ENCODE measurements around the gene MYH1.

The MYH1 gene

GRCh38 chr17:10512856-10513255 is 5.5 kb downstream of the MYH1 start:
- no peak for ATAC-seq (ENCODE audit: low read depth)
- no peak for DNase-seq (ENCODE audit: low spot score)
- no peak overlapping the region for H3K27ac ChIP-seq (ENCODE audit: poor library complexity, severe bottlenecking)
- H3K4me1 ChIP-seq (ENCODE audit: insufficient read depth, poor library complexity, severe bottlenecking) = no peaks in the 10 kb centered on the region
- no peaks in the 10 kb centered on the region for H3K9me3 ChIP-seq (ENCODE audit: severe bottlenecking)
- TF ChIP-seq CTCF (IDR thresholded peaks at IDR 0.05; ENCODE audit: poor library complexity, severe bottlenecking) = no peak
- H3K36me3 ChIP-seq (ENCODE audit: low read depth) = no peaks in the 10 kb centered on the region
- no peak overlapping the region for H3K4me3 ChIP-seq (ENCODE audit: severe bottlenecking)
- H3K27me3 ChIP-seq (ENCODE audit: insufficient read depth, poor library complexity, severe bottlenecking) = peaks cover 20% of the 10 kb centered on the region

- no peak for TF ChIP-seq CTCF (IDR thresholded peaks at IDR 0.05; ENCODE audit: poor library complexity, severe bottlenecking)
- Histone ChIP-seq H3K27ac (ENCODE audit: poor library complexity, severe bottlenecking) (no peak overlapping the region), H3K9me3 (ENCODE audit: severe bottlenecking) (no peaks in the 10 kb centered on the region), H3K36me3 (ENCODE audit: low read depth) (no peaks in the 10 kb centered on the region), H3K4me3 (ENCODE audit: severe bottlenecking) (no peak overlapping the region), H3K27me3 (ENCODE audit: insufficient read depth, poor library complexity, severe bottlenecking) (peaks cover 7% of the 10 kb centered on the region), H3K4me1 (ENCODE audit: insufficient read depth, poor library complexity, severe bottlenecking) (no peaks in the 10 kb centered on the region)
- DNase-seq (ENCODE audit: low spot score) (no peak), ATAC-seq (ENCODE audit: low read depth) (no peak)
Measured at GRCh38 chr17:10499950-10500349, 18.4 kb downstream of the MYH1 start.

- no peak for DNase-seq (ENCODE audit: low spot score)
- no peak for ATAC-seq (ENCODE audit: low read depth)
- Histone ChIP-seq H3K4me1 (ENCODE audit: insufficient read depth, poor library complexity, severe bottlenecking) (no peaks in the 10 kb centered on the region), H3K36me3 (ENCODE audit: low read depth) (no peaks in the 10 kb centered on the region), H3K27ac (ENCODE audit: poor library complexity, severe bottlenecking) (no peak overlapping the region), H3K4me3 (ENCODE audit: severe bottlenecking) (no peak overlapping the region), H3K9me3 (ENCODE audit: severe bottlenecking) (peaks cover 2% of the 10 kb centered on the region), H3K27me3 (ENCODE audit: insufficient read depth, poor library complexity, severe bottlenecking) (no peaks in the 10 kb centered on the region)
- no peak for TF ChIP-seq CTCF (IDR thresholded peaks at IDR 0.05; ENCODE audit: poor library complexity, severe bottlenecking)
Measured at GRCh38 chr17:10492004-10492403, 26.3 kb downstream of the MYH1 start.

- no peak for ATAC-seq (ENCODE audit: low read depth)
- TF ChIP-seq CTCF (IDR thresholded peaks at IDR 0.05; ENCODE audit: poor library complexity, severe bottlenecking) = no peak
- DNase-seq (ENCODE audit: low spot score) = no peak
- H3K27me3 ChIP-seq (ENCODE audit: insufficient read depth, poor library complexity, severe bottlenecking) = no peaks in the 10 kb centered on the region
- no peak overlapping the region for H3K4me3 ChIP-seq (ENCODE audit: severe bottlenecking)
- H3K9me3 ChIP-seq (ENCODE audit: severe bottlenecking) = no peaks in the 10 kb centered on the region
- H3K36me3 ChIP-seq (ENCODE audit: low read depth) = no peaks in the 10 kb centered on the region
- H3K4me1 ChIP-seq (ENCODE audit: insufficient read depth, poor library complexity, severe bottlenecking) = no peaks in the 10 kb centered on the region
- no peak overlapping the region for H3K27ac ChIP-seq (ENCODE audit: poor library complexity, severe bottlenecking)
Measured at GRCh38 chr17:10482252-10482651, 36.1 kb downstream of the MYH1 start.

- Histone ChIP-seq H3K27me3 (ENCODE audit: insufficient read depth, poor library complexity, severe bottlenecking) (no peaks in the 10 kb centered on the region), H3K27ac (ENCODE audit: poor library complexity, severe bottlenecking) (no peak overlapping the region), H3K4me3 (ENCODE audit: severe bottlenecking) (no peak overlapping the region), H3K4me1 (ENCODE audit: insufficient read depth, poor library complexity, severe bottlenecking) (no peaks in the 10 kb centered on the region), H3K36me3 (ENCODE audit: low read depth) (no peaks in the 10 kb centered on the region), H3K9me3 (ENCODE audit: severe bottlenecking) (no peaks in the 10 kb centered on the region)
- TF ChIP-seq CTCF (IDR thresholded peaks at IDR 0.05; ENCODE audit: poor library complexity, severe bottlenecking) = no peak
- DNase-seq (ENCODE audit: low spot score) = no peak
- no peak for ATAC-seq (ENCODE audit: low read depth)
Measured at GRCh38 chr17:10477701-10478100, 40.6 kb downstream of the MYH1 start.

Data from RWPE2 (cell line).